Activated CD4-positive, alpha-beta T cell treated with anti-CD3 and anti-CD28 coated beads, Interleukin-2, amount 50 U/mL, for 4 hours (primary cell): Measurements from ENCODE around the gene KLK5.
"Not testable (repeated sequence)": the region's sequence is repeated elsewhere in the genome, so short reads cannot be mapped to it uniquely, and the experiment has no call there.

ENCODE experiments used
- DNase-seq, 2 experiments: peaks; one replicate each; pipeline ENCODE4 v3.0.0-alpha.2; 2020

Gene KLK5

DNA sequence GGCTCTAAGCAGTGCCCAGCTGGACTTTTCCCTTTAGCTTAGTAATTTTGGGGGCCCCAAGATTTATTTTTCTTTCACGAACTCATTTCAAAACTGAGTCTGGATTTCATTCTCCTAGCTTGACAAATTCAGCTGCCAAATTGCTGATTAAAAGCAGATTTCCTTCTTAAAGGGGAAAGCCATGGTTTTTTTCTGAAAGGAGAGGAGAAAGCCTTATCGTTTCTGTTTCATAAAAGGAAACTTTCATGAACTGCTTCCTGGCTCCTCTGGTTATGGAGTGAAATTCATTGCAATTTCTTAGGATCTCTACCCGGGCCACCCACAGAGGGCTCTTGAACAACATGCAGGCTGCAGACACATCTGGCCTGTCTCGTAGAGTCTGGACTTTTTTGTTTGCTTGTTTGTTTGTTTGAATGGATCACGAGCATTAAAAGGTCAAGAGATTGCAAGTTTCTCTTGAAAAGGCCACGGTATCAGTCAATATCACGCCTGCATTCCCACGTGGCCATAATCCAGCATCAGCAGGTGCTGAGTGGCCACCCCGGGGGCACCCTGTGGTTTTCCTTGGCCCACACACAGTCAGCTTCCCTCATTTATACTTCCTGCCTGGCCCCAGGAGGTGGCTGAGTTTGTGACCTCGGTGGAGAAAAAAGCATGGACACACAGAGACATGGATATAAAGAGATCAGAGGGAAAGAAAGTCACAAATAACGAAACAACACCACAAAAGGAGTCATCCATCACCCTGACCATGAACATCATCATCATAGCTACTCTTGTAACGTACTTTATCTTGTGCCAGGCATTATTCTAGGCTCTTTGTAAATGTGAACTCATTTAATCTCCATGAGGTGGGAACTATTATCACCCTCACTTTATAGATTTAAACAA lies 31.2 kb downstream of the KLK5 start:
- no peak for DNase-seq

GRCh38 chr19:50916069-50916468 lies 36.8 kb downstream of the KLK5 start:
- DNase-seq = no peak

- DNase-seq = no peak
These were observed 39.8 kb downstream of the KLK5 start for GRCh38 chr19:50912727-50913716.

DNA sequence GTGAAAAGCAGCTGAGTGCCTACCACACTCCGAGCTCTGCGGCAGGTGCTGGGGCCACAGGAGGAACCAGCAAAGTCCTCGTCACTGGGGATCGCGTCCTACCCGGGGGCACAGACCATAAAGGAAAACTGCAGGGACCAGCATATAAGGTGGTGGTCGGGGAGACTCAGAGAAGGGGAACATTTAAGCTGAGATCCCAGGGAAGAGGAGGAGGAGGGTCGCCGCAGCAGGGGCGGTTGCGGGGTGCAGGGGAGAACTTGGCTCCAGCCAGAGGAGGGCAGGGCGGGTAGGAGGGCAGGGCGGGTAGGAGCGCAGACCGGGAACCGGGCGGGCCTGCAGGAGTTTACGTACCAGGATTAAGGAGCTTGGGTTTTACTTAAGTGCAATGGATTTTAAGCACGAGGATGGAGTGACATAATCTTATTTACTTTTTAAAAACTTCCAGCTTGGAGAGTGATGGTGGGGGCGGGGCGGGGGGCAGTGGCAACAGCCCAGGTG lies 40.7 kb downstream of the KLK5 start:
- DNase-seq = no peak

GRCh38 chr19:50911206-50912101 lies 41.4 kb downstream of the KLK5 start, which contains the start of gene KLK4:
KLK4 (minus strand) TSS chr19:50911395; CDS start chr19:50910738, 657 bp downstream.
- no peak for DNase-seq

DNA sequence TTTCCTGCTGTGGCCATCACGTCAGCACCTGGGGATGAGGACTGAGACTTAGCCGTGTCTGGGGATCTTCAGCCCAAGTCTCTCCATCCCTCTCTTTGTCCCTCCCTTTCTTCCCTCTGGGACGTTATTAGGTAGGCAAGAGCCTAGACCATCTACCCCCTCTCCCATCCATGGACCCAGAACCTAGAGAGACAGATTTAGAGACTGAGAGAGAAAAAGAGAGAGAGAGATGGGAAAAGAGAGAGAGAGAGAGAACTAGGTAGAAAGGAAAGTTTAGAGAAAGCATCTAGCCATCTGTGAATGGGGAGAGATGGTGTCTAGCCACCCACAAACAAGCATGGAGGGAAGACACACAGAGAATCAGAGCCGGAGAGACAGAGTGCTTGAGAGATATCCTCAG lies 42.1 kb downstream of the KLK5 start:
- DNase-seq = no peak

DNA sequence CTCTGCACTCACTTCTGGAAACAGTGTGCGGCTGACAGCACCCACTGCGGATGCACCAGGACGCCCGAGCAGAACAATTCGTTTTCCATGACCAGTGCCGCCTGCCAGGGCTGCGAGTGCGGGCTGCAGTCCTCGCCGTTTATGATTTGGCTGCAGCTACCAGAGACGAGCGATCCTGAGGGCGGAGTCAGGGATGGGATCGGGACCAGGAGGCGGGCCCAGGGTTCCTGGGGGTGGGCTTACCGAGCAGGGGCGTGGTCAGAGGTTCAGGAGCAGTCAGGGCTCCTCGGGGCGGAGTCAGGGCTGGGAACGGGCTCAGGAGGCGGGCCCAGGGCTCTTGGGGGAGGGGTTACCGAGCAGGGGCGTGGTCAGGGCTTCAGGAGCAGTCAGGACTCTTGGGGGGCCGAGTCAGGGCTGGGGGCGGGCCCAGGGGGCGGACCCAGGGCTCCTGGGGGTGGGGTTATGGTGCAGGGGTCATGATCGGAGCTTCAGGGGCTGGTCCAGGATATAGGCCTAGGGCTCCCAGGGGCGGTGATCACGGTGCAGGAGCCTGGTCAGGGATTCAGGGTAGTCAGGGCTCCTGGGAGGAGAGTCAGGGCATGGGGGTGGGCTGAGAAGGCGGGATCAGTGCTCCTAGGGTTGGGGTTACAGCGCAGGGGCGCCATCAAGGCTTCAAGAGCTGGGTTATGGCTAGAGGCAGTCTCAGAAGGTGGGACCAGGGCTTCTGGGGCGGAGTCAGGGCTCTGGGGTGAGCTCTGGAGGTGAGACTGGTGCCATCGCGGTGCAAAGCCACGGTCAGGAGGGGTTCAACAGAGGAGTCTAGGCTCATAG lies 43.4 kb downstream of the KLK5 start:
- no peak for DNase-seq

GRCh38 chr19:50908336-50908735 lies 44.5 kb downstream of the KLK5 start:
- no peak for DNase-seq

- no peak for DNase-seq
These were observed 46.6 kb downstream of the KLK5 start for GRCh38 chr19:50906217-50906616.

DNA sequence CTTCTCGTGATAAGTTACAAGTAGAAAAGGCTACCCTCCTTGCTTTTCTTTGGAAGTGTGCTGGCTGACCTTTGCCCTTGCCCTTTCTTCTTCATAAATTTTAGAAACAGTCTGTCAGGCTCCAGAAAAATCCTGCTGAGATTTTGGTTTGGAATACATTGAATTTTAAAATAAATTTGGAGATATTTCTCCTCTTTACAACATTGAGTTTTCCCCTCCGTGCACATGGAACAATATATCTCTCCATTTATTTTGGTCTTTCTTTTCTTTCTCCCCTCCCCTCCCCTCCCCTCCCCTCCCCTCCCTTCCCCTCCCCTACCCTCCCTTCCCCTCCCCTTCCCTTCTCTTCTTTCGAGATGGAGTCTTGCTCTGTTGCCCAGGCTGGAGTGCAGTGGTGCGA lies 50.2 kb downstream of the KLK5 start:
- DNase-seq = no peak

DNA sequence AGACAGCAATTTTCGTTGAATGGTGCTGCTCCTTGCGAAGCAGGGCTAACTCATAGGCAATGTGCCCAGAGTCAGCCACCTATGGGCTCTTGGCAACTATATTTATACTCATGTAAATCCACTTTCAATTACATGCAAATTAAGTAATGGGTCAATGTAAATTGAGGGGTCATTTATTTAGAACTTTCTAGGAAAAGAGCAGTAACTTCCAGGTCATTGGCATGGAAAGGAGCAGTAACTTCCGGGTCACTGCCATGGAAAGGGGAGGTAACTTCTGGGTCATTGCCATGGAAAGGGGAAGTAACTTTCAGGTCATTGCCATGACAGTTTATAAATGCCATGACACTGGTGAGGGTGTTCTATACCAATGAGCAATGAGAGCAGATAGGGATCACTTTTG lies 53.3 kb downstream of the KLK5 start:
- DNase-seq = no peak

DNA sequence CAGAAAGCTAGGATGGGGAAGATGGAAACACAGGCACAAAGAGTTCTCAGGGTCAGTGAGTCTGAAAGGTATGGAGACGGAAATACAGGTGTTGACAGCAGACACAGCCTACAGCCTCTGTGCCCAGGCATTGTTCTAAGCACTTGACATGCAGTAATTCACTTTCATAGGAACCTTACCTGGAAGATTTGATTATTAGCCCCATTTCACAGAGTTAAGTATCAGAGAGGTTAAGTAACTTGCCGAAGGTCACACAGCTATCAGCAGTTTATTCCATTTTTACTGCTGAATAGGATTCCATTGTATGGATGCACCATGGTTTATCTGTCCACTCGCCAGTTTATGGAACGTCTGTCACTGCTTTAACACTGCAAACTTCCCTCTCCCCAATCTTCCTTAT lies 54.8 kb downstream of the KLK5 start:
- DNase-seq = no peak

DNA sequence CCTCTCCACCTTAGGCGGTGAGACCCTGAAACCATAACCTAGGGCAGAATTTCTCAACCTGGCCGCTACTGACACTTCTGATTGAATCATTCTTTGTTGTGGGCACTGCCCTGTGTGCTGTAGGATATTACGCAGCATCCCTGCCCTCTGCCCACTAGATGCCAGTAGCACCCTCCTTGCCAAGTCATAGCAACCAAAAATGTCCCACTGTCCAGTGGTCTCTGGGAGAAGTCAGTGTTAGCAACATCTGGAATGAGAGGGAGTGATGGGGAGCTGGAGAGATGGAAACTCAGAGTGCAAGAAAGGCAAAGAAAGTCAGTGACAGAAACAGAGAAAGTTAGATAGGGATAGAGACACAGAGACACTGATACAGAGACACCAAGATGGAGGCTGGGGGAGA lies 55.2 kb downstream of the KLK5 start:
- DNase-seq = no peak

- no peak for DNase-seq
These were observed 55.6 kb downstream of the KLK5 start for GRCh38 chr19:50897191-50897607.

DNA sequence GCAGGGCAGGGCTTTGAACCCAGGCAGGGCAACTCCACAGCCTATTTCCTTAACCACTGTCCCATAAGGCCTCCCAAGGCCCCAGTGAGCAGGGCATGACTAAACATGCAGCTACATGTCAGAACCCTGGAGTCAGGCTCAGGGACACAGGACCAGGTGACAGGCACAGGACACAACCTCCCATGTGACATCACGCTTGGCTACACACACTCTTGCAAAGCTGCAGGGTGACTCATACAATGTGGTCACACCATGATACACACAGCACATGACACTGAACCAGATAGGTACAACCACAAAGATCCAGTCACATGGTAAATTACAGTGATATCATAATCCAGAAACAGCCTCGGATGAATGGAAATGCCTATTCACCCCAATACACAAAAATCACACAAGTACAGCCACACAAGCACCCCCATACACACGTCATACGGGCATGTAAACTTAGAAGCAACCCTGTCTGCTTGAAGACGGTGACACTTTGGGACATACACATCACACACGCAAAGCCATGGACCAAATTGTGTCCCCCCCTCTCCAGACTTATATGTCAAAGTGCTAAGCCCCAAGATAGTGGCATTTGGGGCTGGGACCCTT lies 56.1 kb downstream of the KLK5 start:
- no peak for DNase-seq

- not testable (repeated sequence) for DNase-seq
These were observed 56.7 kb downstream of the KLK5 start for GRCh38 chr19:50896089-50896590.

DNA sequence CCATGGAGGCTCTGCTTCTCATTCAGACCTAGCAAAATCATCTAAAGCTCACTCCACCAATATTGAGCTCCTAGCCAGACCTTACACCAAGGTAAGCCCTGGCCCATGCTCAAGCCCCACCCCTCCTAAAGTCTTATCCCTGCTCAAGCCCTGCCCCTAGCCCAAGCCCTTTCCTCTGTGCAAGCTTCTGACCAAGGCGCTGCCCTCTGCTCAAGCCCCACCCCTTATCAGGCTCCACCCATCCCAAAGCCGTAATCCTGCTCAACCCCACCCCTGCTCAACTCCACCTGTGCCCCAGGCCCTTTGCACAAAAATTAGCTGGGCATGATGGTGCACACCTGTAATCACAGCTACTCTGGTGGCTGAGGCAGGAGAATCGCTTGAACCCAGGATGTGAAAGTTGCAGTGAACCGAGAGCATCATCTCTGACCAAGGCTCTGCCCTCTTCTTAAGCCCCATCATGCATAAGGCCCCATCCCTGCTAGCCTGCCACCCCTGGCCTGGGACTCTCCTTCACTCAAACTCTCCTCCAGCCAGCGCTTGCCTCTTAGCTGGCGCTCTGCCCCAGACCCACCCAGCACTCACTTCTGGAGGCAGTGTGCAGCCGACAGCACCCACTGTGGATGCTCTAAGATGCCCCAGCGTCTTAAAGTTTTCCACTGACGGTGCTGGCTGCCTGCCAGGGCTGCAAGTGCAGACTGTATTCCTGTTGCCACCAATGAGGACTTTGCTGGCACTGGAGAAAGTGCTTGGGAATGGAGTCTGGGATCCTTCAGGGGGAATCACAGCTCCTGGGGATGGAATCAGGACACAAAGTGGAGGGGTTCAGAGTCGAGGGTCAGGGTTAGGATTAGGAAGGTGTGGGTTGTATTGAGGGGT lies 58.1 kb downstream of the KLK5 start:
- DNase-seq = no peak
